OCI-LY1 (cell line): ENCODE data around the gene ZNF557.

Source experiments
- H2AFZ ChIP-seq: fragments of 200-600 bp; sonication (generic), shearing (Covaris generic); 2 replicates; pipeline ENCODE4 v1.6.0; 2014; ENCODE audit warnings: antibody characterized with exemption, mild to moderate bottlenecking, low read length
- H3F3A ChIP-seq: fragments of 200-600 bp; sonication (generic), shearing (Covaris generic); 2 replicates; pipeline ENCODE4 v1.6.0; 2014; ENCODE audit warnings: mild to moderate bottlenecking, antibody characterized with exemption, low read length, moderate library complexity; ENCODE audit not compliant: insufficient read depth
- H3K27ac ChIP-seq: fragments of 200-600 bp; sonication (generic); 2 replicates; pipeline ENCODE4 v1.5.1; 2014; ENCODE audit warnings: low read length, mixed run types, mild to moderate bottlenecking, low read depth; ENCODE audit not compliant: poor library complexity, severe bottlenecking
- H3K27me3 ChIP-seq: fragments of 200-600 bp; sonication (generic); 2 replicates; pipeline ENCODE4 v1.6.0; 2014; ENCODE audit warnings: antibody characterized with exemption, mild to moderate bottlenecking, low read length, moderate library complexity; ENCODE audit not compliant: insufficient read depth
- H3K36me3 ChIP-seq: fragments of 200-600 bp; sonication (generic); 2 replicates; pipeline ENCODE4 v1.6.1; 2014; ENCODE audit warnings: mild to moderate bottlenecking, antibody characterized with exemption, low read length, moderate library complexity, mixed read lengths; ENCODE audit not compliant: insufficient read depth
- H3K4me1 ChIP-seq: fragments of 200-600 bp; sonication (generic); 2 replicates; pipeline ENCODE4 v1.5.1; 2014; ENCODE audit warnings: mild to moderate bottlenecking, low read length, moderate library complexity; ENCODE audit not compliant: insufficient read depth, severe bottlenecking
- H3K4me2 ChIP-seq: fragments of 200-600 bp; sonication (generic), shearing (Covaris generic); 2 replicates; pipeline ENCODE4 v1.6.1; 2014; ENCODE audit warnings: low read length
- H3K4me3 ChIP-seq: fragments of 200-600 bp; sonication (generic); 2 replicates; pipeline ENCODE4 v1.5.1; 2014; ENCODE audit warnings: low read length, low read depth, mild to moderate bottlenecking, mixed read lengths; ENCODE audit not compliant: poor library complexity, severe bottlenecking
- H3K79me2 ChIP-seq: fragments of 200-600 bp; shearing (Covaris generic); 2 replicates; pipeline ENCODE4 v1.6.1; 2016; ENCODE audit warnings: mixed run types, low read length, mixed read lengths; ENCODE audit not compliant: insufficient read depth
- H3K9ac ChIP-seq: fragments of 200-600 bp; sonication (generic), shearing (Covaris generic); 2 replicates; pipeline ENCODE4 v1.6.1; 2014; ENCODE audit warnings: mild to moderate bottlenecking, low read length, mixed read lengths
- H3K9me2 ChIP-seq: fragments of 200-600 bp; sonication (generic), shearing (Covaris generic); 2 replicates; pipeline ENCODE4 v1.6.1; 2014; ENCODE audit warnings: low read depth, mild to moderate bottlenecking, low read length, mixed read lengths
- H3K9me3 ChIP-seq: fragments of 200-600 bp; shearing (Covaris generic); 2 replicates; pipeline ENCODE4 v1.6.1; 2014; ENCODE audit warnings: low read length, mixed read lengths
- H4K20me1 ChIP-seq: fragments of 200-600 bp; sonication (generic), shearing (Covaris generic); 2 replicates; pipeline ENCODE4 v1.6.0; 2016; ENCODE audit warnings: mild to moderate bottlenecking, low read length; ENCODE audit not compliant: insufficient read depth
- EZH2 ChIP-seq: fragments of 200-600 bp; sonication (generic), shearing (Covaris generic); IDR thresholded peaks from 2 replicates; pipeline ENCODE4 v1.8.0; 2017; ENCODE audit warnings: borderline replicate concordance, mixed run types, mild to moderate bottlenecking, antibody characterized with exemption, low read length, moderate library complexity, mixed read lengths
- TF ChIP-seq, protein P1 (sequence below): fragments of 200-600 bp; sonication (generic), shearing (Covaris generic); IDR thresholded peaks from 2 replicates; pipeline ENCODE4 v1.5.1; 2017; ENCODE audit warnings: mild to moderate bottlenecking, antibody characterized with exemption, low read length, moderate library complexity, mixed read lengths

Gene ZNF557

DNA sequence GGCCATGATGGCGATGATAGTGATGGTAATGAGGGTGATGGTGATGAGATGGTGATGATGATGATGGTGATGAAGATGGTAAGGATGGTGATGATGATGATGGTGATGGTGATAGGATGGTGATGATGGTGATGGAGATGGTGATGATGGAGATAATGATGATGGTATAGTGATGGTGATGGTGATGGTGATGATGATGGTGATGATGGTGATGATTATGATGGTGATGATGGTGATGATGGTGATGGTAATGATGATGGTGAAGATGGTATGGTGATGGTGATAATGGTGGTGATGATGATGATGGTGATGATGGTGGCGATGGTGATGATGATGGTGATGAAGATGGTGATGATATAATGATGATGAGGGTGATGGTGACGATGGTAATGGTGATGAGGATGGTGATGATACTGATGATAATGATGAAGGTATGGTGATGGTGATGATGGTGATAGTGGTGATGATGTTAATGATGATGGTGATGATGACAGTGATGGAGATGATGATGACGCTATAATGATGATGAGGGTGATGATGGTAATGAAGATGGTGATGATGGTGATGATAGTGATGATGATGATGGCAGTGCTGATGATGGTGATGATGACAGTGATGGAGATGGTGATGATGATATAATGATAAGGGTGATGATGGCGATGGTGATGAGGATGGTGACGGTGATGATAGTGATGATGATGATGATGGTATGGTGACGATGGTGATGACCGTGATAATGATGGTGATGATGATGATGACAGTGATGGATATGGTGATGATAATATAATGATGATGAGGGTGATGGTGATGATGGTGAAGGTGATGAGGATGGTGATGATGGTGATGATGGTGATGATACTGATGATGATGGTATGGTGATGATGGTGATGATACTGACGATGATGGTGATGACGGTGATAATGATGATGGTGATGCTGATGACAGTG, 37.5 kb downstream of the ZNF557 start:
- H3K4me1 ChIP-seq = peaks cover 11% of the 10 kb centered on the region
- H3K4me2 ChIP-seq = no peak overlapping the region
- no peak overlapping the region for H3K4me3 ChIP-seq
- H3K36me3 ChIP-seq = no peaks in the 10 kb centered on the region; the same call in 1 of the 2 replicates
- no peaks in the 10 kb centered on the region for H3F3A ChIP-seq
- H4K20me1 ChIP-seq = no peaks in the 10 kb centered on the region
- TF ChIP-seq, protein P1, sequence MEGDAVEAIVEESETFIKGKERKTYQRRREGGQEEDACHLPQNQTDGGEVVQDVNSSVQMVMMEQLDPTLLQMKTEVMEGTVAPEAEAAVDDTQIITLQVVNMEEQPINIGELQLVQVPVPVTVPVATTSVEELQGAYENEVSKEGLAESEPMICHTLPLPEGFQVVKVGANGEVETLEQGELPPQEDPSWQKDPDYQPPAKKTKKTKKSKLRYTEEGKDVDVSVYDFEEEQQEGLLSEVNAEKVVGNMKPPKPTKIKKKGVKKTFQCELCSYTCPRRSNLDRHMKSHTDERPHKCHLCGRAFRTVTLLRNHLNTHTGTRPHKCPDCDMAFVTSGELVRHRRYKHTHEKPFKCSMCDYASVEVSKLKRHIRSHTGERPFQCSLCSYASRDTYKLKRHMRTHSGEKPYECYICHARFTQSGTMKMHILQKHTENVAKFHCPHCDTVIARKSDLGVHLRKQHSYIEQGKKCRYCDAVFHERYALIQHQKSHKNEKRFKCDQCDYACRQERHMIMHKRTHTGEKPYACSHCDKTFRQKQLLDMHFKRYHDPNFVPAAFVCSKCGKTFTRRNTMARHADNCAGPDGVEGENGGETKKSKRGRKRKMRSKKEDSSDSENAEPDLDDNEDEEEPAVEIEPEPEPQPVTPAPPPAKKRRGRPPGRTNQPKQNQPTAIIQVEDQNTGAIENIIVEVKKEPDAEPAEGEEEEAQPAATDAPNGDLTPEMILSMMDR = no peak
- no peak for TF ChIP-seq EZH2
- H3K27ac ChIP-seq = no peak overlapping the region
- H3K9ac ChIP-seq = no peak overlapping the region
- H3K9me3 ChIP-seq = no peaks in the 10 kb centered on the region
- no peaks in the 10 kb centered on the region for H3K27me3 ChIP-seq
- H3K79me2 ChIP-seq = no peaks in the 10 kb centered on the region
- H2AFZ ChIP-seq = no peak overlapping the region
- no peaks in the 10 kb centered on the region for H3K9me2 ChIP-seq

DNA sequence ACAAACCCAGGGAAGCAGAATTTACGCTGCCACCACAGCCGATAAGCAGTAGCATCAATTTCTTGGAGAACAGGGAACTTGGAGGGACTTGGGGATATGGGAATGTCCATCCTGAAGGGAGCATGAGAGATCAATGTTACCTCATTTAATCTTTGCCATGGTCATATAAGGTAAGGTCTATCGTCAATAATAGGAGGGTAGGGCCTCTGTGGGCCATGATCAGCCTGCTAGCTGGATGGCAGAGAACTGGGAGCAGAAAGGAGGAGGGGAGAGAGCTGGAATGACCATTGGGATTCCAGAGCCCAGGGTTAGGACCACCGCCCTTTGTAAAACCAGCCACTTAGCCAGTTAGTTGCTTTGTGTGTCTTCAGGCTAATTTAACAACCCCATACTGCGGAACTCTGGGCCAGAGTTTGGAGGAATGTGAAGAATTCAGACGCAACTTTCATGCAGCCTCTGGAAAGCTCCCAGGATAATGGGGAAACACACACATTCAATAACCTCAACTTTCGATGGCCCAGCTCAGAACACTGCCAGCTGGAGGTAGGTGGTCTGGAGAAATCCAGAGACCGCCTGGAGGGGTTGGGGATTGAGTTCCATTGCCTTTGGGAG, 40.3 kb downstream of the ZNF557 start:
- H3K27ac ChIP-seq = no peak overlapping the region
- H3K79me2 ChIP-seq = no peaks in the 10 kb centered on the region
- peaks cover 3% of the 10 kb centered on the region for H3K4me1 ChIP-seq
- H3K9me2 ChIP-seq = no peaks in the 10 kb centered on the region
- H3K9me3 ChIP-seq = peaks cover 5% of the 10 kb centered on the region; the same call in 1 of the 2 replicates
- H2AFZ ChIP-seq = no peak overlapping the region
- no peaks in the 10 kb centered on the region for H4K20me1 ChIP-seq
- H3K9ac ChIP-seq = no peak overlapping the region
- peaks cover 6% of the 10 kb centered on the region; the same call in 1 of the 2 replicates for H3K27me3 ChIP-seq
- H3K4me2 ChIP-seq = no peak overlapping the region
- TF ChIP-seq EZH2 = no peak
- TF ChIP-seq, protein P1 = no peak
- no peaks in the 10 kb centered on the region for H3F3A ChIP-seq
- no peaks in the 10 kb centered on the region; the same call in 1 of the 2 replicates for H3K36me3 ChIP-seq
- no peak overlapping the region for H3K4me3 ChIP-seq

DNA sequence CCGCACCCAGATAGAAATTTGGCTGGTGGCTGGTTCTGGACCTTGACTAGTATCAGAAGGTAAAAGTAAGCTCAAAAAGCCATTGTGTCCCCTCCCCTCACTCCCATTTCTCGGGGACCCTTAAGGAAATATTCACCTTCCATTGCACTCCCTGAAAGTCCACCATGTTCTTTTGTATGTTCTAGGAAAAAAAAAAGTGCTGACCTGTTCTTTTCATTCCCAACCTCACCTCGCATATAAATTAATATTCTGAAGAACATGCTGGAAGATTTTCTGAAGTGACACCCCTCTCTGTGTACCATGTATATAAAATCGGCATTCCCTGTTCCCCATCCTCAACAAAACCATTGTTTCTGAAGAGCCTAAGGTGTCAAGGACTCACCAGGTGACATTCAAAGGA, 43.2 kb downstream of the ZNF557 start:
- H3F3A ChIP-seq = no peaks in the 10 kb centered on the region
- no peak overlapping the region for H3K27ac ChIP-seq
- H4K20me1 ChIP-seq = no peaks in the 10 kb centered on the region
- H3K79me2 ChIP-seq = no peaks in the 10 kb centered on the region
- H3K9me3 ChIP-seq = peaks cover 5% of the 10 kb centered on the region; the same call in 1 of the 2 replicates
- H3K9ac ChIP-seq = no peak overlapping the region
- peaks cover 18% of the 10 kb centered on the region for H3K27me3 ChIP-seq
- H3K9me2 ChIP-seq = no peaks in the 10 kb centered on the region
- no peak overlapping the region for H2AFZ ChIP-seq
- H3K4me2 ChIP-seq = no peak overlapping the region
- no peak overlapping the region for H3K4me3 ChIP-seq
- H3K36me3 ChIP-seq = no peaks in the 10 kb centered on the region; the same call in 1 of the 2 replicates
- no peak for TF ChIP-seq EZH2
- TF ChIP-seq, protein P1 = no peak
- peaks cover 4% of the 10 kb centered on the region for H3K4me1 ChIP-seq
